ENCODE data around the gene TCIRG1.

TCIRG1 gene

DNA sequence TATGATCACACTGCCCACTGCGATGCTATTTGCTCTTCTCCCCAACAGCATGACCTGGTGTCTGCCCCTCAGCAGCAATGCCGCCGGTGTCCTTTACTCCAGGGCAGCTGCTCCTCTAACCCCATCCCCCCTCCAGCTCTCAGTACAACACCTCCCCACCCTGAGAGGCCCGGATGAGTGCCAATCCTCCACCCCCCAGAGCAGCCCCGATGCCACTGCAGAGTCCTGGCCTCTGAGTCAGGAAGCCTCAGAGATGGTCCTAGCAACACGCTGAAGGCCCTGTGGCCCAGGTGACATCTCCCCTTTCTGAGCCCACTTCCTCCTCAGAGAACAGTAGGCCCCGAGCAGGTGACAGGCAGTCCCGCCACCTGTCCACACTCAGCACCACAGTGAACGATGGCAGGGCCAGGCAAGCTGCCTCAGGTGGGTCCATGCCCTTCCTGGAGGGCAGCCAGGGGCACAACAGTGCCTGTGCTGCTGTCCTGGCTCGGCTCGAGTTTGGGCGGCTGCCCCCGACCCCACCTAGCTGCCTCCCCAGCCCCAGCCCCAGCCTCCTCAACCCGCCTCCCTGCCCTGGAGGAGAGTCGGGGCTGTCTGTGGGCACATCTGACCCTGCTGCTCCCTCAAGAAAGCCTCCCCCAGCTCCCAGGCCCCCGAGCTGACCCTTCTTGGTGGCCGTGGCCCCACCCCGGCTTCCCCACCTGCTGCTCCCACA lies 12.3 kb upstream of the TCIRG1 start:
- TF ChIP-seq SPI1 (IDR thresholded peaks at IDR 0.05; ENCODE audit: borderline replicate concordance, low read depth) (no peak), REST (IDR thresholded peaks at IDR 0.05; ENCODE audit: insufficient replicate concordance, low read depth) (no peak), CTCF (IDR thresholded peaks at IDR 0.05; ENCODE audit: insufficient read depth, low read length) (no peak), POLR2AphosphoS5 (IDR thresholded peaks at IDR 0.05; ENCODE audit: low read depth) (no peak), GABPA (IDR thresholded peaks at IDR 0.05; ENCODE audit: low read depth) (no peak)
- no peaks in the 10 kb centered on the region for H3K27me3 ChIP-seq (ENCODE audit: insufficient read depth, poor library complexity, severe bottlenecking)
- no peak for DNase-seq (ENCODE audit: low read depth in 1 of 2, low spot score in 1 of 2)
- H3K27ac ChIP-seq (replicated peaks) = no peak overlapping the region
- H3K4me3 ChIP-seq (replicated peaks; ENCODE audit: insufficient read depth, low read length) = no peak overlapping the region

- no peak overlapping the region for H3K4me3 ChIP-seq (replicated peaks; ENCODE audit: insufficient read depth, low read length)
- no peak for DNase-seq (ENCODE audit: low read depth in 1 of 2, low spot score in 1 of 2)
- no peaks in the 10 kb centered on the region for H3K27me3 ChIP-seq (ENCODE audit: insufficient read depth, poor library complexity, severe bottlenecking)
- H3K27ac ChIP-seq (replicated peaks) = no peak overlapping the region
- TF ChIP-seq SPI1 (IDR thresholded peaks at IDR 0.05; ENCODE audit: borderline replicate concordance, low read depth) = no peak
- no peak for TF ChIP-seq GABPA (IDR thresholded peaks at IDR 0.05; ENCODE audit: low read depth)
- TF ChIP-seq POLR2AphosphoS5 (IDR thresholded peaks at IDR 0.05; ENCODE audit: low read depth) = no peak
- no peak for TF ChIP-seq CTCF (IDR thresholded peaks at IDR 0.05; ENCODE audit: insufficient read depth, low read length)
- TF ChIP-seq REST (IDR thresholded peaks at IDR 0.05; ENCODE audit: insufficient replicate concordance, low read depth) = no peak
Observed at GRCh38 chr11:68027667-68028066, 11.2 kb upstream of the TCIRG1 start.

DNA sequence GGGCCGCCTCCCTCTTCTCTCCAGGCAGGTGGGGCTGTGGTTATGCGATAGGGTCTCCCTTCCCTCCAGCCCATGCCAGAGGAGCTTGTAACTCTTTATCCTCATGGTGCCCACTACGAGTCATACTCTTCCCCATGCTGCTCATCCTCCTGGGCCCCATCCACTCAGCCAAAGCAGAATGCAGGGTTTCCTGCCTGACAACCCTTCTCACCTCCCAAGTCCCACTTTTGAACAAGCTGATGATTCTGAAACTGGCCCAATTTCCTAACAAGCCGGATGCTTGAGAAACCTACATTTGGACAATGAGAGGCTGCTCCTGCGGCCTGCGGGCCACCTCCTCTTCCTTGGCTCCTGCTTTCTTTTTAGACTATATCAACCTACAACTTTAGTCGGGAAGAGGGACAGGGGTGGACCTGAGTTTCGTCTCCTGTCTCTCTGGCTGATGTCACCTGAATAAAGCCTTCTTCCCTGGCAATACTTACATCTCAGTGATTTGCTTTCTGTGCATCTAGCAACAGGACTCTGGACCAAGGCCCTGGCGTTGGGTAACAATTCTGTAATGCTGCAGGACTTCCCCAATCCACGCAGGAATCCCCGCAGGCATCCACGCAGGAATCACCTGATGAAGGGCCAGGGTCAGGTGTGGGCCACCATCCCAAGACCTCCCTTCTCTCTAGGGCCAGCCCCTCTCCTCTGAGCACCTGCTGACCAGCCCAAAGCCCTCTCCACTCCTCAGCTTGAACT lies 9.9 kb upstream of the TCIRG1 start:
- Histone ChIP-seq H3K27me3 (ENCODE audit: insufficient read depth, poor library complexity, severe bottlenecking) (no peaks in the 10 kb centered on the region), H3K4me3 (replicated peaks; ENCODE audit: insufficient read depth, low read length) (no peak overlapping the region), H3K27ac (replicated peaks) (no peak overlapping the region; the same call in 1 of the 2 replicates)
- TF ChIP-seq GABPA (IDR thresholded peaks at IDR 0.05; ENCODE audit: low read depth) = no peak
- DNase-seq (ENCODE audit: low read depth in 1 of 2, low spot score in 1 of 2) = peak in 1 of 2 experiments; percentile 41

DNA sequence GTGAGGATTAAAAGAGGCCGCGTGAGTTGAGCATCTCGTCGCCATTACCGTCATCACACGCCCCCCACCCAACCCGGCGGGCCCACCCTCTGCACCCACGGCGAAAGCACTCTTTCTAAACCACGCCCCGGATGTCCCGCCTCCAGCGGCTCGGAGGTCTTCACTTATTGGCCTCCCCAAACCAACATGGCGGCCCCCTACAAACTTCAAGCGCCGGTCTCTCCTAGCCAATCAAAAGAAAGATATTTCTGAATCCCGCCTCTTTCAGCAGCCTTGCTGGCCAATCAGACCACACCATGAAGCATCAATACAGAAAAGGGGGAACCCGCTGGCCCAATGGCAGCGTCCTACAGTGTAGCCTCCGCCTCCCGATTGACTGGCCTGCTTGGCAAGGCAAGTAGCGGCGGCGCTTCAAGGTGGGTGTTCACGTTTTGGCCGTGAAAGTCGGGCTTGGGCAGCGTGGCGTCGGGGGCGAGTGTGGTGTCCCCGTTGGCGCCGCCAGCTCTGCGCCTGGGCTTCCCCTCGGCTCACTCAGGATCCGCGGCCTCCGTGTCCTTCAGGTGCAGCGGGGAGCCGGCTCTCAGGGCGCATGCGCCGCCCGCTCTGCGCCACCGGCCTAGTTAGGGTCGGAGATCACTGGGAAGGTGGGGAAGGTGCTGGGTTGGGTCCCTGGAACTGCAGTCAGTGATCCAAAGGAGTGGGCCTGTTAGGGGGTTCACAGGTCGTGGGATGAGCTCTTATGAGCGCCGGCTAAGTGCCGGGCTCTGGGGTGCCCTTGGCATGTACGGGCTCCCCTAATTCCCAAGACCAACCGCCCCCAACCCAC lies 8.3 kb upstream of the TCIRG1 start, which contains the start of gene NDUFS8:
Gene NDUFS8 (plus strand): TSS at position 364 of the 826 bp plus-strand sequence. CDS start 1,471 bp downstream, outside the sequence.
- Histone ChIP-seq H3K27ac (replicated peaks) (peak within 1 kb of the TSS; percentile 82), H3K27me3 (ENCODE audit: insufficient read depth, poor library complexity, severe bottlenecking) (no peaks in the 10 kb centered on the region), H3K4me3 (replicated peaks; ENCODE audit: insufficient read depth, low read length) (peak within 1 kb of the TSS; percentile 89)
- peak; percentile 98 to 99 for DNase-seq (ENCODE audit: low read depth in 1 of 2, low spot score in 1 of 2)
- peak; percentile 77 for TF ChIP-seq POLR2AphosphoS5 (IDR thresholded peaks at IDR 0.05; ENCODE audit: low read depth)
- peak; percentile 80 for TF ChIP-seq GABPA (IDR thresholded peaks at IDR 0.05; ENCODE audit: low read depth)
- TF ChIP-seq SPI1 (IDR thresholded peaks at IDR 0.05; ENCODE audit: borderline replicate concordance, low read depth) = peak; percentile 46; the same call in 1 of the 2 replicates
- no peak for TF ChIP-seq CTCF (IDR thresholded peaks at IDR 0.05; ENCODE audit: insufficient read depth, low read length)
- no peak for TF ChIP-seq REST (IDR thresholded peaks at IDR 0.05; ENCODE audit: insufficient replicate concordance, low read depth)

Data from HL-60 (cell line).